ENCODE measurements around the gene RPUSD1.

- TF ChIP-seq EZH2 (IDR thresholded peaks at IDR 0.05; ENCODE audit: borderline replicate concordance, insufficient read depth, low read depth, low read length, poor library complexity, severe bottlenecking) (no peak), CTCF (IDR thresholded peaks at IDR 0.05) (no peak)
These were observed 13.6 kb upstream of the RPUSD1 start for GRCh38 chr16:801584-802363.
